ENCODE measurements around the gene HSPA14. TPM values are rescaled to one million over a fixed set of nuclear protein-coding genes. Genes with fewer than 3 reads are reported as not detected.

HSPA14 gene
- total RNA-seq, 1 donor from 2014 or later: 10.0 TPM

GRCh38 chr10:14833106-14833505 lies 5.0 kb upstream of the HSPA14 start:
- DNase-seq (no peak), ATAC-seq (no peak)
- intact Hi-C loops (cut with DNase I): no loop called here
- H3K27ac ChIP-seq: no peak overlapping the region
- H3K4me3 ChIP-seq: no peak overlapping the region
- H3K36me3 ChIP-seq: no peaks in the 10 kb centered on the region
- H3K27me3 ChIP-seq: no peaks in the 10 kb centered on the region
- TF ChIP-seq, protein P1, sequence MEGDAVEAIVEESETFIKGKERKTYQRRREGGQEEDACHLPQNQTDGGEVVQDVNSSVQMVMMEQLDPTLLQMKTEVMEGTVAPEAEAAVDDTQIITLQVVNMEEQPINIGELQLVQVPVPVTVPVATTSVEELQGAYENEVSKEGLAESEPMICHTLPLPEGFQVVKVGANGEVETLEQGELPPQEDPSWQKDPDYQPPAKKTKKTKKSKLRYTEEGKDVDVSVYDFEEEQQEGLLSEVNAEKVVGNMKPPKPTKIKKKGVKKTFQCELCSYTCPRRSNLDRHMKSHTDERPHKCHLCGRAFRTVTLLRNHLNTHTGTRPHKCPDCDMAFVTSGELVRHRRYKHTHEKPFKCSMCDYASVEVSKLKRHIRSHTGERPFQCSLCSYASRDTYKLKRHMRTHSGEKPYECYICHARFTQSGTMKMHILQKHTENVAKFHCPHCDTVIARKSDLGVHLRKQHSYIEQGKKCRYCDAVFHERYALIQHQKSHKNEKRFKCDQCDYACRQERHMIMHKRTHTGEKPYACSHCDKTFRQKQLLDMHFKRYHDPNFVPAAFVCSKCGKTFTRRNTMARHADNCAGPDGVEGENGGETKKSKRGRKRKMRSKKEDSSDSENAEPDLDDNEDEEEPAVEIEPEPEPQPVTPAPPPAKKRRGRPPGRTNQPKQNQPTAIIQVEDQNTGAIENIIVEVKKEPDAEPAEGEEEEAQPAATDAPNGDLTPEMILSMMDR (IDR thresholded peaks at IDR 0.05): no peak
- H3K9me3 ChIP-seq: no peaks in the 10 kb centered on the region
- peaks cover 7% of the 10 kb centered on the region for H3K4me1 ChIP-seq

DNA sequence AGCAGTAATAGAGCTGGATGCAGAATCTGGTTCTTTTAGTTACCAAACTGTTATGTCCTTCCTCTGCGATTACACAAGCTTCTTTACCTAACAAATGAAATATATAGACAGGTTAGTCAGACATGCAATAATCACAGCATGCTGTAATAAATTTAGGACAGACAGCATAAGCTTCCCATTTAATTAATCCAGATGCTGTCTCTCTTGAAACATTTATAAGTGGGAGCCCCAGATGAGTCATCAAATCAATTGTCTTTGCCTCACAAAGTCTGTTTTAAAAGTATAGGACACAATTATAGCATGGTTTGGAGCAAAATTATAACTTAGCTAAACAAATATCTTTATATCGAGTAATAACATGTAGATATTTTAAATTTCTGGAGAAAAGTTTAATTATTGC lies 1.9 kb upstream of the HSPA14 start:
- intact Hi-C loops (cut with DNase I): no loop called here
- TF ChIP-seq, protein P1 (IDR thresholded peaks at IDR 0.05): no peak
- DNase-seq (no peak), ATAC-seq (no peak)
- Histone ChIP-seq H3K4me1 (peaks cover 16% of the 10 kb centered on the region), H3K4me3 (no peak overlapping the region), H3K27ac (no peak overlapping the region), H3K27me3 (no peaks in the 10 kb centered on the region), H3K9me3 (no peaks in the 10 kb centered on the region), H3K36me3 (peaks cover 7% of the 10 kb centered on the region)

GRCh38 chr10:14837003-14837756 lies 926 bp upstream of the HSPA14 start:
- Histone ChIP-seq H3K27me3 (no peaks in the 10 kb centered on the region), H3K4me1 (peaks cover 16% of the 10 kb centered on the region), H3K36me3 (peaks cover 16% of the 10 kb centered on the region), H3K4me3 (peak overlapping the region; percentile 97), H3K9me3 (no peaks in the 10 kb centered on the region), H3K27ac (peak overlapping the region; percentile 97)
- ATAC-seq: no peak
- intact Hi-C loops (cut with DNase I): no loop called here
- DNase-seq: no peak
- TF ChIP-seq, protein P1 (IDR thresholded peaks at IDR 0.05): no peak

DNA sequence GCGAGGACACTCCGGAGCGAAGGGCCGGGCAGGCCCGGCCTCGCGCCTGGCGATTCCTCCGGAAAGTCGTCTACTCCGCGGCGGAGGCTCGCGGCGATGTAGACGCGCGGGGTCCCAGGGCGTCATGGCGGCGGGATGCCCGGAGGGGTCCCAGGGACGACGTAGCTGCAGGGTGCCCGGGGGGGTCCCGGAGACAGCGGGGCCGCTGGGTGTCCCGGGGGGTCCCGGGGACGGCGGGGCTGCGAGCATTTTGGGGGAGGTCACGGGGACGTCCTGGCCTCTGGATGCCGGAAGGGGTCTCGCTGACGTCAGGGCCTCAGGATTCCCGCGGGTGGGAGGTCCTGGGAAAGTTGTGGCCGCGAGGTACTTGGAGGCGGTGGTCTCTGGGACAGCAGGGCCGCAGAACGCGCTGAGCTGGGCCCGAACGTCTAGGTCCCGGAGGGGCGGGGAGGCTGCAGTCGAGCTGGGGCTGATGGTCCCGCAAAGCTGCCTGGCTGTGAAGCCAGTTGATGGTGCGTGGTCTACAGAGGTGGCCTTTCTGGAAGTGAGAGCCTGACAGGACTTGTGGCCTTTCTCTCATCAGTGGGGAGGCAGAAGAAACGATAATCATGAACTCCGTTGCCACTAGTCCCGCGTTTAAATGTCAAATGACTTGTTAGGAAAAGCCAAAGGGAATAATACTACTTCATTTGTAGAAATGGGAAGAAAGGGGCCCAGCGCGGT lies 637 bp downstream of the HSPA14 start:
- H3K36me3 ChIP-seq: peaks cover 32% of the 10 kb centered on the region
- H3K27me3 ChIP-seq: no peaks in the 10 kb centered on the region
- peak overlapping the region; percentile 97 for H3K4me3 ChIP-seq
- intact Hi-C loops (cut with DNase I): no loop called here
- H3K4me1 ChIP-seq: peaks cover 16% of the 10 kb centered on the region
- H3K27ac ChIP-seq: peak overlapping the region; percentile 97
- ATAC-seq (peak; percentile 6), DNase-seq (peak; percentile 71)
- TF ChIP-seq, protein P1 (IDR thresholded peaks at IDR 0.05): no peak
- no peaks in the 10 kb centered on the region for H3K9me3 ChIP-seq

DNA sequence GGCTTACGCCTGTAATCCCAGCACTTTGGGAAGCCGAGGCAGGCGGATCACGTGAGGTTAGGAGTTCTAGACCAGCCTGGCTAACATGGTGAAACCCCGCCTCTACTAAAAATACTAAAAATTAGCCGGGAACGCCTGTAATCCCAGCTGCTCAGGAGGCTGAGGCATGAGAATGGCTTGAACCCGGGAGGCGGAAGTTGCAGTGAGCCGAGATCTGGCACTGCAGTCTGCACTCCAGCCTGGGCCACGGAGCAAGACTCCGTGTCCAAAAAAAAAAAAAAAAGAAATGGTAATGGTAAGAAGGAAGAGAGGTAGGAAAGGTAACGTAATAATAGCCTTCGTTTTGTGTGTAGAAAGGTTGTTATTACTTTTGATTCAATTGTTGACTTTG lies 1.2 kb downstream of the HSPA14 start:
- no peaks in the 10 kb centered on the region for H3K27me3 ChIP-seq
- no peaks in the 10 kb centered on the region for H3K9me3 ChIP-seq
- peaks cover 16% of the 10 kb centered on the region for H3K4me1 ChIP-seq
- TF ChIP-seq, protein P1 (IDR thresholded peaks at IDR 0.05): no peak
- H3K36me3 ChIP-seq: peaks cover 37% of the 10 kb centered on the region
- H3K27ac ChIP-seq: peak overlapping the region; percentile 97
- peak overlapping the region; percentile 97 for H3K4me3 ChIP-seq
- intact Hi-C loops (cut with DNase I): no loop called here
- no peak for DNase-seq
- ATAC-seq: no peak

Data from upper lobe of right lung (tissue), 1 donor.